GM13976 (cell line): ENCODE measurements around the gene LRPAP1.
"Not testable (repeated sequence)": the region's sequence is repeated elsewhere in the genome, so short reads cannot be mapped to it uniquely, and the experiment has no call there.

ENCODE experiments used
- DNase-seq: peaks from one replicate; pipeline ENCODE4 v3.0.0; 2012; ENCODE audit warnings: low spot score
- CTCF ChIP-seq: IDR thresholded peaks from 2 replicates; pipeline ENCODE4 v1.5.1; 2012; ENCODE audit warnings: borderline replicate concordance, mild to moderate bottlenecking; ENCODE audit not compliant: insufficient read depth; ENCODE audit errors: extremely low read depth, missing control alignments, control extremely low read depth
- in situ Hi-C: fragments of 300-500 bp; cut with MboI; formaldehyde crosslinking; loops from one replicate; pipeline ENCODE4 v1.12.0; 2022; ENCODE audit warnings: low sequenced_read_pairs, mixed read lengths, inconsistent platforms; ENCODE audit not compliant: unreplicated experiment

LRPAP1 gene

GRCh38 chr4:3531879-3532750 is at the start of gene LRPAP1:
Gene LRPAP1, minus strand, starts transcription at chr4:3532422. Its CDS starts 10 bp downstream, at chr4:3532412.
- in situ Hi-C loops: no loop called here
- TF ChIP-seq CTCF: no peak
- DNase-seq: peak; percentile 100

GRCh38 chr4:3581334-3582090 is 49.3 kb upstream of the LRPAP1 start:
- DNase-seq, in situ Hi-C loops: not testable (repeated sequence)

GRCh38 chr4:3580859-3581258 is 48.6 kb upstream of the LRPAP1 start:
- DNase-seq, in situ Hi-C loops: not testable (repeated sequence)

GRCh38 chr4:3578527-3579144 is 46.4 kb upstream of the LRPAP1 start:
- in situ Hi-C loops, DNase-seq: not testable (repeated sequence)

GRCh38 chr4:3578052-3578451 is 45.8 kb upstream of the LRPAP1 start:
- in situ Hi-C loops, DNase-seq: not testable (repeated sequence)

GRCh38 chr4:3577208-3577892 is 45.1 kb upstream of the LRPAP1 start:
- in situ Hi-C loops, DNase-seq: not testable (repeated sequence)

- DNase-seq, in situ Hi-C loops: not testable (repeated sequence)
Measured at GRCh38 chr4:3576533-3577207, 44.4 kb upstream of the LRPAP1 start.

GRCh38 chr4:3575426-3576369 is 43.5 kb upstream of the LRPAP1 start:
- in situ Hi-C loops, DNase-seq: not testable (repeated sequence)

- DNase-seq, in situ Hi-C loops: not testable (repeated sequence)
Measured at GRCh38 chr4:3574865-3575264, 42.6 kb upstream of the LRPAP1 start.

GRCh38 chr4:3574346-3574745 is 42.1 kb upstream of the LRPAP1 start:
- in situ Hi-C loops, DNase-seq: not testable (repeated sequence)
